ENCODE results near the gene ZBED1.
"Not testable (repeated sequence)": the region's sequence is repeated elsewhere in the genome, so short reads cannot be mapped to it uniquely, and the experiment has no call there.

ZBED1 gene

GRCh38 chrX:2517055-2517454, 16.3 kb upstream of the ZBED1 start:
- no peak for DNase-seq

GRCh38 chrX:2516623-2517022, 15.8 kb upstream of the ZBED1 start:
- no peak for DNase-seq

- no peak for DNase-seq
Observed at GRCh38 chrX:2514131-2514530, 13.4 kb upstream of the ZBED1 start.

GRCh38 chrX:2513121-2513664, 12.4 kb upstream of the ZBED1 start:
- DNase-seq = no peak

- DNase-seq = no peak
Observed at GRCh38 chrX:2512501-2512900, 11.7 kb upstream of the ZBED1 start.

- no peak for DNase-seq
Observed at GRCh38 chrX:2511326-2511725, 10.6 kb upstream of the ZBED1 start.

- no peak for DNase-seq
Observed at GRCh38 chrX:2508648-2509335, 8.0 kb upstream of the ZBED1 start.

GRCh38 chrX:2507904-2508627, 7.3 kb upstream of the ZBED1 start:
- no peak for DNase-seq

GRCh38 chrX:2507196-2507595, 6.4 kb upstream of the ZBED1 start:
- DNase-seq = no peak

GRCh38 chrX:2505341-2505740, 4.6 kb upstream of the ZBED1 start:
- not testable (repeated sequence) for DNase-seq

- DNase-seq = no peak
Observed at GRCh38 chrX:2504706-2505332, 4.0 kb upstream of the ZBED1 start.

- no peak for DNase-seq
Observed at GRCh38 chrX:2503591-2504500, 3.1 kb upstream of the ZBED1 start.

GRCh38 chrX:2502668-2503519, 2.1 kb upstream of the ZBED1 start:
- no peak for DNase-seq

- DNase-seq = no peak
Observed at GRCh38 chrX:2502120-2502667, 1.4 kb upstream of the ZBED1 start.

- DNase-seq = no peak
Observed at GRCh38 chrX:2501559-2502102, 855 bp upstream of the ZBED1 start.

- no peak for DNase-seq
Observed at GRCh38 chrX:2500091-2500802, 529 bp downstream of the ZBED1 start.

GRCh38 chrX:2499507-2499906, 1.3 kb downstream of the ZBED1 start:
- no peak for DNase-seq

- DNase-seq = no peak
Observed at GRCh38 chrX:2498781-2499302, 1.9 kb downstream of the ZBED1 start.

GRCh38 chrX:2497961-2498780, 2.6 kb downstream of the ZBED1 start:
- no peak for DNase-seq

Data from SIG-M5 (cell line).